ENCODE measurements around the gene MGRN1. TPM values are rescaled to one million over a fixed set of nuclear protein-coding genes. Genes with fewer than 3 reads are reported as not detected.

Gene MGRN1
- total and polyA plus RNA-seq, 2 donors (not counting 1 experiment from before 2014, with no cell fraction given) = 5.4 to 26.1 TPM

- H2AFZ ChIP-seq (ENCODE audit: low read length) = no peak overlapping the region
- H3K27ac ChIP-seq (ENCODE audit: insufficient read depth, low read length) = no peak overlapping the region
- TF ChIP-seq EZH2 (IDR thresholded peaks at IDR 0.05; ENCODE audit: low read length, missing control alignments) (no peak), CTCF (conservative IDR thresholded peaks at IDR 0.05 in 1 of 2, IDR thresholded peaks at IDR 0.05 in 1 of 2; ENCODE audit: low read depth in 1 of 2, low read length in 2 of 2) (no peak)
- no peak overlapping the region for H3K9ac ChIP-seq (ENCODE audit: insufficient read depth, low read length)
- H3K79me2 ChIP-seq (ENCODE audit: control insufficient read depth, insufficient read depth, low read length) = peaks cover 25% of the 10 kb centered on the region
- H3K9me3 ChIP-seq (ENCODE audit: control insufficient read depth, insufficient read depth, low read depth, low read length) = no peaks in the 10 kb centered on the region
- no peak overlapping the region for H3K4me3 ChIP-seq (replicated peaks in 1 of 4; ENCODE audit: control extremely low read depth in 1 of 4, insufficient read depth in 1 of 4, low read depth in 3 of 4, low read length in 4 of 4)
- H3K36me3 ChIP-seq (ENCODE audit: control insufficient read depth, insufficient read depth, low read length) = peaks cover 5% of the 10 kb centered on the region
- H3K4me1 ChIP-seq (ENCODE audit: control insufficient read depth, extremely low read depth, insufficient read depth, low read length) = peaks cover 4% of the 10 kb centered on the region
- H3K4me2 ChIP-seq (ENCODE audit: extremely low read depth, insufficient read depth, low read length) = no peak overlapping the region
- H3K27me3 ChIP-seq (ENCODE audit: control insufficient read depth, insufficient read depth, low read length) = no peaks in the 10 kb centered on the region
- no peaks in the 10 kb centered on the region for H4K20me1 ChIP-seq (ENCODE audit: control insufficient read depth, extremely low read depth, insufficient read depth, low read length)
- no peak for DNase-seq (ENCODE audit: low read depth in 2 of 2)
Measured at GRCh38 chr16:4609200-4610010, 15.2 kb upstream of the MGRN1 start.

- Histone ChIP-seq H3K9me3 (ENCODE audit: control insufficient read depth, insufficient read depth, low read depth, low read length) (no peaks in the 10 kb centered on the region), H3K4me1 (ENCODE audit: control insufficient read depth, extremely low read depth, insufficient read depth, low read length) (peaks cover 5% of the 10 kb centered on the region), H2AFZ (ENCODE audit: low read length) (no peak overlapping the region), H3K27ac (ENCODE audit: insufficient read depth, low read length) (no peak overlapping the region), H3K79me2 (ENCODE audit: control insufficient read depth, insufficient read depth, low read length) (peaks cover 25% of the 10 kb centered on the region), H3K4me2 (ENCODE audit: extremely low read depth, insufficient read depth, low read length) (no peak overlapping the region), H3K27me3 (ENCODE audit: control insufficient read depth, insufficient read depth, low read length) (no peaks in the 10 kb centered on the region), H3K36me3 (ENCODE audit: control insufficient read depth, insufficient read depth, low read length) (peaks cover 5% of the 10 kb centered on the region), H4K20me1 (ENCODE audit: control insufficient read depth, extremely low read depth, insufficient read depth, low read length) (no peaks in the 10 kb centered on the region), H3K9ac (ENCODE audit: insufficient read depth, low read length) (no peak overlapping the region), H3K4me3 (replicated peaks in 1 of 4; ENCODE audit: control extremely low read depth in 1 of 4, insufficient read depth in 1 of 4, low read depth in 3 of 4, low read length in 4 of 4) (no peak overlapping the region)
- no peak for TF ChIP-seq CTCF (conservative IDR thresholded peaks at IDR 0.05 in 1 of 2, IDR thresholded peaks at IDR 0.05 in 1 of 2; ENCODE audit: low read depth in 1 of 2, low read length in 2 of 2)
- no peak for TF ChIP-seq EZH2 (IDR thresholded peaks at IDR 0.05; ENCODE audit: low read length, missing control alignments)
- no peak for DNase-seq (ENCODE audit: low read depth in 2 of 2)
Measured at GRCh38 chr16:4610011-4611005, 14.3 kb upstream of the MGRN1 start.

Measured in fibroblast of lung (primary cell).